ENCODE results near the gene PFKP.

- TF ChIP-seq CTCF (IDR thresholded peaks at IDR 0.05) (no peak), POLR2A (IDR thresholded peaks at IDR 0.05; ENCODE audit: low read depth) (no peak), EP300 (IDR thresholded peaks at IDR 0.05) (no peak)
These were observed 38.9 kb upstream of the PFKP start for GRCh38 chr10:3028441-3028840.

Measured in esophagus muscularis mucosa (tissue), 4 donors.